Activated T-cell treated with anti-CD3 and anti-CD28 coated beads, Interleukin-2, amount 50 U/mL, for 24 hours (primary cell): ENCODE data around the gene KRT17.

Experiments used
- DNase-seq: peaks from one replicate; pipeline ENCODE4 v3.0.0-alpha.2; 2020
- H3K27ac Mint-ChIP-seq: 2 replicates; pipeline ENCODE4 v1.8.0; 2020; ENCODE audit warnings: mild to moderate bottlenecking, mixed read lengths
- H3K27me3 Mint-ChIP-seq: 2 replicates; pipeline ENCODE4 v1.8.0; 2020; ENCODE audit warnings: mixed read lengths
- H3K36me3 Mint-ChIP-seq: 2 replicates; pipeline ENCODE4 v1.8.0; 2020; ENCODE audit warnings: low read depth, mixed read lengths
- H3K4me1 Mint-ChIP-seq: 2 replicates; pipeline ENCODE4 v1.8.0; 2020; ENCODE audit warnings: low read depth, mixed read lengths
- H3K4me3 Mint-ChIP-seq: 2 replicates; pipeline ENCODE4 v1.8.0; 2020; ENCODE audit warnings: mild to moderate bottlenecking, moderate library complexity, mixed read lengths
- H3K9me3 Mint-ChIP-seq: 2 replicates; pipeline ENCODE4 v1.8.0; 2020; ENCODE audit warnings: mixed read lengths

The KRT17 gene

GRCh38 chr17:41571561-41572434, 52.6 kb downstream of the KRT17 start, which contains the start of gene KRT9:
TSS of gene KRT9 (minus strand) at chr17:41572059. CDS start at chr17:41571992, 67 bp downstream.
- H3K27me3 Mint-ChIP-seq = peaks cover 39% of the 10 kb centered on the region
- peaks cover 8% of the 10 kb centered on the region for H3K4me1 Mint-ChIP-seq
- H3K27ac Mint-ChIP-seq = no peak within 1 kb of the TSS
- no peak within 1 kb of the TSS for H3K4me3 Mint-ChIP-seq
- H3K9me3 Mint-ChIP-seq = peaks cover 10% of the 10 kb centered on the region
- no peak for DNase-seq
- no peaks in the 10 kb centered on the region for H3K36me3 Mint-ChIP-seq
